Epithelial cell of esophagus (primary cell): ENCODE results near the gene KIR3DL1.
"Not testable (repeated sequence)": the region's sequence is repeated elsewhere in the genome, so short reads cannot be mapped to it uniquely, and the experiment has no call there.

Experiments
- DNase-seq: peaks from one replicate; pipeline ENCODE4 v3.0.0; 2010; ENCODE audit warnings: low read depth
- H3K4me3 ChIP-seq: 2 replicates; pipeline ENCODE4 v1.5.1; 2011; ENCODE audit warnings: mild to moderate bottlenecking, low read length, control low read depth
- CTCF ChIP-seq: IDR thresholded peaks from 2 replicates; pipeline ENCODE4 v1.5.1; 2011; ENCODE audit warnings: low read depth, mild to moderate bottlenecking, low read length, control low read depth, inconsistent platforms; ENCODE audit not compliant: insufficient read depth; ENCODE audit errors: missing control alignments

The KIR3DL1 gene

DNA sequence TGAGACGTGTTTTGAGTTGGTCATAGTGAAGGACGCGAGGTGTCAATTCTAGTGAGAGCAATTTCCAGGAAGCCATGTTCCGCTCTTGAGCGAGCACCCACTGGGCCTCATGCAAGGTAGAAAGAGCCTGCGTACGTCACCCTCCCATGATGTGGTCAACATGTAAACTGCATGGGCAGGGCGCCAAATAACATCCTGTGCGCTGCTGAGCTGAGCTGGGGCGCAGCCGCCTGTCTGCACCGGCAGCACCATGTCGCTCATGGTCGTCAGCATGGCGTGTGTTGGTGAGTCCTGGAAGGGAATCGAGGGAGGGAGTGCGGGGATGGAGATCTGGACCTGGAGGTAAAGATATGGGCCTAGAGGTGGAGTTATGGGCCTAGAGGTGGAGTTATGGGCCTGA is at the start of gene KIR3DL1:
KIR3DL1 (plus strand) TSS at position 218 of the 400 bp plus-strand sequence.
- not testable (repeated sequence) for DNase-seq, H3K4me3 ChIP-seq

DNA sequence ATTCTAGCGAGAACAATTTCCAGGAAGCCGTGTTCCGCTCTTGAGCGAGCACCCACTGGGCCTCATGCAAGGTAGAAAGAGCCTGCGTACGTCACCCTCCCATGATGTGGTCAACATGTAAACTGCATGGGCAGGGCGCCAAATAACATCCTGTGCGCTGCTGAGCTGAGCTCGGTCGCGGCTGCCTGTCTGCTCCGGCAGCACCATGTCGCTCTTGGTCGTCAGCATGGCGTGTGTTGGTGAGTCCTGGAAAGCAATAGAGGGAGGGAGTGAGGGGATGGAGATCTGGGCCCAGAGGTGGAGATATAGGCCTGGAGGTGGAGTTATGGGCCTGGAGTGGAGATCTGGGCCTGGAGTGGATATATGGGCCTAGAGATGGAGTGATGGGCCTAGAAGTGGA is 46.6 kb upstream of the KIR3DL1 start, which contains the start of gene KIR2DL1:
KIR2DL1 (plus strand) TSS at position 148 of the 400 bp plus-strand sequence; CDS start at position 206, 58 bp downstream.
- not testable (repeated sequence) for H3K4me3 ChIP-seq, DNase-seq

DNA sequence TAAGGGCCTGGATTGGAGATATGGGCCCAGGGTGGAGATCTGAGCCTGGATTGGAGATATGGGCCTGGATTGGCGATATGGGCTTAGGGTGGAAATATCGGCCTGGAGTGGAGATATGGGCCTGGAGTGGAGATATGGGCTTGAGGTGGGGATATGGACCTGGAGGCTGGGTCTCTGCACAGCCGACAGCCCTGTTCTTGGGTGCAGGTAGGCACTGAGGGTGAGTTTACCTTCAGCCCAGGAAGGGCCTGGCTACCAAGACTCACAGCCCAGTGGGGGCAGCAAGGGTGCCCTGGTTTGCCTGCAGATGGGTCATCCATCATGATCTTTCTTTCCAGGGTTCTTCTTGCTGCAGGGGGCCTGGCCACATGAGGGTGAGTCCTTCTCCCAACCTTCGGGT is 45.8 kb upstream of the KIR3DL1 start:
- DNase-seq, H3K4me3 ChIP-seq: not testable (repeated sequence)

DNA sequence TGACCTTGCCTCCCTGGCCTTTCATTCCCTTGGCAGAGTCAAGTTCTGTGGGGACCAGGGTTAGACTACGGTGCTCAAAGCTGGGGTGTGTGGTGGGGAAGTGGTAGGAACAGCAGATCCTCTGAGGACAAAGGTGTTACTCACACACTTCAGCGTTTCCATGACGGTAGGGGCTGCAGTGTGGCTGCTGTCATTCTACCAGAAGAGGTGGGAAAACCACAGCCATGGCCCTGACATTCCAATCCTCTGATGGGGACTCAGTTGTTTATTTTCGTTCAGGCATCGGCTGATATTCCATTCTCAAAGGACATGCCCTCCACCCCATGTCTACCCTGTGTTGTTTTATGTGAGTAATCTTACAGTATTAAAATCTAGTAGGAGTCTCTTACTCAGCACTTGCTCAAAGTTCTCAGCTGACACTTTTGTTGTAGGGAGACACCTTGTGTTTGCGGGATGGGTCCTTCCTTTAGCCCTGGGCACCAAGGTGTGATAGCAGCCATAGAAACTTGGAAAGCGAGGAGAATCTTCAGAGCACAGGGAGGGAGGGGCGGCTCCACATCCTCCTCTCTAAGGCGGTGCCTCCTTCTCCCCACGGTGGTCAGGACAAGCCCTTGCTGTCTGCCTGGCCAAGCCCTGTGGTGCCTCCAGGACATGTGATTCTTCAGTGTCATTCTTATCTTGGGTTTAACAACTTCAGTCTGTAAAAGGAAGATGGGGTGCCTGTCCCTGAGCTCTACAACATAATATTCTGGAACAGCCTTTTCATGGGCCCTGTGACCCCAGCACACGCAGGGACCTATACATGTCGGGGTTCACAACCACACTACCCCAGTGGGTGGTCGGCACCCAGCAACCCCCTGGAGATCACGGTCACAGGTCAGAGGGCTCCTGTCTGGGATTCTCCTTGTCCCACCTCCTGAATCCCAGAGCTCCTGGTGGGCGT is 45.0 kb upstream of the KIR3DL1 start:
- H3K4me3 ChIP-seq, DNase-seq: not testable (repeated sequence)

- DNase-seq, H3K4me3 ChIP-seq: not testable (repeated sequence)
These were observed 43.6 kb upstream of the KIR3DL1 start for GRCh38 chr19:54772666-54773065.

DNA sequence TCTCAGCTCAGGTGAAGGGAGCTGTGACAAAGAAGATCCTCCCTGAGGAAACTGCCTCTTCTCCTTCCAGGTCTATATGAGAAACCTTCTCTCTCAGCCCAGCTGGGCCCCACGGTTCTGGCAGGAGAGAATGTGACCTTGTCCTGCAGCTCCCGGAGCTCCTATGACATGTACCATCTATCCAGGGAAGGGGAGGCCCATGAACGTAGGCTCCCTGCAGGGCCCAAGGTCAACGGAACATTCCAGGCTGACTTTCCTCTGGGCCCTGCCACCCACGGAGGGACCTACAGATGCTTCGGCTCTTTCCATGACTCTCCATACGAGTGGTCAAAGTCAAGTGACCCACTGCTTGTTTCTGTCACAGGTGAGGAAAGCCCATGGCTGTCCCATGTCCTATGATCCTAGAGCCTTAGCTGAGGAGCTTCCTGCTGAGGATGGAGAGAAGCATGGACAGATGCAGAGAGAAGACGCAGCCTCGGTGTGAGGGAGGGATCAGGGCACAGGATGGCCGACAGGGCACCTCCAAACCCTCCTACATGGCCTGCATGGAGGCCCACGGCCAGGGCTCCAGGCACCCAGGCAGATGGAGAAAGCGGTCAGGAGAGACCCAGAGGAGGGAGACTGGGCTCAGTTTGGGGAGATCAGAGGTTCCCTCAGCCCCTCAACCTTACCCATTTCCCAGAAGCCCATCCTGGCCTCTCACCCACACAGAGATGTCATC is 41.0 kb upstream of the KIR3DL1 start:
- not testable (repeated sequence) for DNase-seq, H3K4me3 ChIP-seq

DNA sequence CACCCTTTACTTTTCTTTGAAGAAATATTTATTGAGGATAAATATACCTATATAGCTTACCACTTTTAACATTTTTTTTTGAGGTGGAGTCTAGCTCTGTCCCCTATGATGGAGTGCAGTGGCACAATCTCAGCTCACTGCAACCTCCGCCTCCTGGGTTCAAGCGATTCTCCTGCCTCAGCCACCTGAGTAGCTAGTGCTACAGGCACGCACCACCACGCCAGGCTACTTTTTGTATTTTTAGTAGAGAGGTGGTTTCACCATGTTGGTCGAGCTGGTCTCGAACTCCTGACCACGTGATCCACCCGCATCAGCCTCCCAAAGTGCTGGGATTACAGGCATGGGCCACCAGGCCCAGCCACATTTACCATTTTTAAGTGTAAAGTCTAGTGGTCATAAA is 40.4 kb upstream of the KIR3DL1 start:
- not testable (repeated sequence) for DNase-seq, H3K4me3 ChIP-seq

GRCh38 chr19:54777851-54778250 is 38.4 kb upstream of the KIR3DL1 start:
- not testable (repeated sequence) for DNase-seq, H3K4me3 ChIP-seq

DNA sequence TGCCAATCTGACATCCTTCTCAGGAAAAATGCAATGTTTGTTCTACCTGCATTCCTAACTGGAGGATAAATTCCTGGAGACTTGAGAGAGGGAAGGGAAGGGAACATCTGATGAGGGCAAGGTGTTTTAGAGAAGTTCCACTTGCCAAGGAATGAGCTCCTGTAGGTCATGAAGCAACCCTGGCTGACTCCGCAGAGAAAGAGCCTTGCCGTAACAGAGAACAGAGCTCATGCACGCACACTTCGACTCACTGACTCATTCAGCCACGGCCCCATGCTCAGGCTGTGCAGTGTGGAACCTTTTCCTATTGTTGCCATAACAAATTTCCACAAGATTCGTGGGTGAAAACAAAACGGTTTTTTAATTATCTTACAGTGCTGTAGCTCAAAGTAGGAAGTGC is 37.4 kb upstream of the KIR3DL1 start:
- not testable (repeated sequence) for H3K4me3 ChIP-seq, DNase-seq

GRCh38 chr19:54782916-54783315 is 33.4 kb upstream of the KIR3DL1 start:
- DNase-seq, H3K4me3 ChIP-seq: not testable (repeated sequence)

GRCh38 chr19:54786091-54786723 is 30.1 kb upstream of the KIR3DL1 start:
- not testable (repeated sequence) for DNase-seq, H3K4me3 ChIP-seq

- DNase-seq, H3K4me3 ChIP-seq: not testable (repeated sequence)
These were observed 28.1 kb upstream of the KIR3DL1 start for GRCh38 chr19:54788154-54788553.

- no peak for DNase-seq
- TF ChIP-seq CTCF, result no peak
- H3K4me3 ChIP-seq, result no peak overlapping the region
These were observed 25.6 kb upstream of the KIR3DL1 start for GRCh38 chr19:54790711-54791110.
